IPS-18a (cell line): ENCODE data around the gene GALNT1.

Experiments
- H3K27ac ChIP-seq: one replicate; pipeline ENCODE4 v1.5.1; 2013; ENCODE audit warnings: low read length
- H3K27me3 ChIP-seq: one replicate; pipeline ENCODE4 v1.6.1; 2013; ENCODE audit warnings: mild to moderate bottlenecking, low read length; ENCODE audit not compliant: control insufficient read depth, insufficient read depth
- H3K36me3 ChIP-seq: one replicate; pipeline ENCODE4 v1.6.1; 2013; ENCODE audit warnings: low read depth, low read length; ENCODE audit not compliant: control insufficient read depth
- H3K4me1 ChIP-seq: one replicate; pipeline ENCODE4 v1.6.1; 2013; ENCODE audit warnings: low read depth, low read length; ENCODE audit not compliant: control insufficient read depth
- H3K4me3 ChIP-seq: one replicate; pipeline ENCODE4 v1.5.1; 2013; ENCODE audit warnings: low read length
- H3K9ac ChIP-seq: one replicate; pipeline ENCODE4 v1.6.1; 2013; ENCODE audit warnings: mild to moderate bottlenecking, low read length, moderate library complexity
- H3K9me3 ChIP-seq: one replicate; pipeline ENCODE4 v1.6.1; 2013; ENCODE audit warnings: low read depth, low read length; ENCODE audit not compliant: control insufficient read depth

The GALNT1 gene

DNA sequence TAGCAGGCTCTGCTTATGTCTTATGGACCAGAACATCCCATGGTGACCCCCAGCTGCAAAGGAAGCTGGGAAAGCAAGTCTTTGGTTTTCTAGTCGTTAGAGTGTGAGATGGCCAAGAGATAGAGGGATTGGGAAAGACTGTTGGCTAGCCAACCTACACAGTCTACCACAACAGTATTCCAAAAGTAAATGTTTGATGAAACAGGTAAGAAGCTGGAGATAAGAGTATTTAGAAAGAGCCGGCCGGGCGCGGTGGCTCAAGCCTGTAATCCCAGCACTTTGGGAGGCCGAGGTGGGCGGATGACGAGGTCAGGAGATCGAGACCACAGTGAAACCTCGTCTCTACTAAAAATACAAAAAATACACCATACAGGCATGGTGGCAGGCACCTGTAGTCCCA lies 124.4 kb downstream of the GALNT1 start:
- H3K4me1 ChIP-seq: no peaks in the 10 kb centered on the region
- no peaks in the 10 kb centered on the region for H3K9me3 ChIP-seq
- H3K4me3 ChIP-seq: no peak overlapping the region
- no peak overlapping the region for H3K27ac ChIP-seq
- peaks cover 9% of the 10 kb centered on the region for H3K36me3 ChIP-seq
- H3K27me3 ChIP-seq: no peaks in the 10 kb centered on the region
- no peak overlapping the region for H3K9ac ChIP-seq

DNA sequence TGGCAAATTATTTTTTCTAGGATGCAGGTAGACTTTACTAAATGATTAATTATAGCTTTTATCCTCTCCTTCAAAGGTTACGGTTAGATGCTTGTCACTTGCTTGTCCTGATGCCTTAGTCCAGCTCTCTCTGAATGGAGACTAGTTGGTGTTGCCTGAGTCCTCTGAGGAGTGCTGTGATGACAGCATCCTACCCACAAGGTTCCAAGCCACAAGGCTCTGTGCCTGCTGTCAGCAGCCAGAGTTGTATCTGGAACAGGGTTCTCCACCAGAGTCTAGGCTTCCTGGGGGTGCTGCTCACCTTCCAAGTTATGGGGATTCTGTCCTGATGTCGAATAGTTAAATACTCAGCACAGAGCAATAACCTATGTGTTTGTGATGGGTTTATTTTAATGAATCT lies 125.7 kb downstream of the GALNT1 start:
- Histone ChIP-seq H3K4me3 (no peak overlapping the region), H3K9me3 (no peaks in the 10 kb centered on the region), H3K27ac (no peak overlapping the region), H3K27me3 (no peaks in the 10 kb centered on the region), H3K9ac (no peak overlapping the region), H3K36me3 (peaks cover 9% of the 10 kb centered on the region), H3K4me1 (no peaks in the 10 kb centered on the region)

DNA sequence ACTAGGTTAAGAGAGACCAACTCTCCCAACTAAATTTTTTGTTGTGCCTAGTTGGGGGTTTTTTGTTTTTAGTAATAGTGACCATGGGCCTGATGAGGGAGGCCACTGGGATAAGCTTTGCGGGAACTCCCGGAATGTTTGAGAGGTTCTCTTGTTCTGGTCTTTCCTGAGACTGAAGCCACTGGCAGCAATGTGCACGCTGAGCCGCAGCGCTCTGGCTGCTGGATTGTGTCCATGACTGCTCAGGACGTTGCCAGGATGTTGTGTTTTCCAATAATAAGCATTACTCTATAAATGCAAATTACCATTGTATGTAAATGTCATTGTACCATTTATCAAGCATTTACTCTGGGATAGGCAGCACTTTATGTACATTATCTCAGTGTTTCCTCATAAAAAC lies 126.1 kb downstream of the GALNT1 start:
- Histone ChIP-seq H3K27me3 (no peaks in the 10 kb centered on the region), H3K4me1 (no peaks in the 10 kb centered on the region), H3K27ac (no peak overlapping the region), H3K4me3 (no peak overlapping the region), H3K36me3 (peaks cover 9% of the 10 kb centered on the region), H3K9me3 (no peaks in the 10 kb centered on the region), H3K9ac (no peak overlapping the region)

GRCh38 chr18:35710581-35710980 lies 129.0 kb downstream of the GALNT1 start:
- Histone ChIP-seq H3K4me3 (no peak overlapping the region), H3K27me3 (no peaks in the 10 kb centered on the region), H3K27ac (no peak overlapping the region), H3K9ac (no peak overlapping the region), H3K9me3 (no peaks in the 10 kb centered on the region), H3K36me3 (peaks cover 9% of the 10 kb centered on the region), H3K4me1 (no peaks in the 10 kb centered on the region)

GRCh38 chr18:35711227-35711626 lies 129.7 kb downstream of the GALNT1 start:
- Histone ChIP-seq H3K36me3 (peaks cover 9% of the 10 kb centered on the region), H3K4me3 (no peak overlapping the region), H3K9ac (no peak overlapping the region), H3K9me3 (no peaks in the 10 kb centered on the region), H3K4me1 (no peaks in the 10 kb centered on the region), H3K27ac (no peak overlapping the region), H3K27me3 (no peaks in the 10 kb centered on the region)

DNA sequence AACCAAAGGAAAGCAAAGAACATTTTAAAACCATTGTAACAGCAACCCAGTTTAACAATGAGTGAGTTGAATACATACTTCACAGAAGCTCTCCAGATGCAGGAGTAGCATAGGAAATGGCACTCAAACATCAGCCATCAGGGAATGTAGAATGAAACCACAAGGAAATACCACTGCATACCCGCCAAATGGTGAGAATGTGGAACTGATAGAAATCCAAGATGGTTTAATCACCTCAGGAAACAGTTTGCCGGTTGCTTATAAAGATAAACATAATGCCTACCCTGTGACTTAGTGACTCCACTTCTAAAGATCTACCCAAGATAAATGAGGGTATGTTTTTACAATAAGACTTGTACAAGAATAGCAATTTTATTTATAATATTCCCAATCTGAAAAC lies 132.0 kb downstream of the GALNT1 start:
- Histone ChIP-seq H3K27me3 (no peaks in the 10 kb centered on the region), H3K36me3 (peaks cover 9% of the 10 kb centered on the region), H3K9me3 (no peaks in the 10 kb centered on the region), H3K9ac (no peak overlapping the region), H3K4me1 (no peaks in the 10 kb centered on the region), H3K4me3 (no peak overlapping the region), H3K27ac (no peak overlapping the region)

- H3K27ac ChIP-seq: no peak overlapping the region
- H3K9me3 ChIP-seq: no peaks in the 10 kb centered on the region
- no peaks in the 10 kb centered on the region for H3K4me1 ChIP-seq
- no peak overlapping the region for H3K9ac ChIP-seq
- H3K27me3 ChIP-seq: no peaks in the 10 kb centered on the region
- peaks cover 8% of the 10 kb centered on the region for H3K36me3 ChIP-seq
- H3K4me3 ChIP-seq: no peak overlapping the region
Measured at GRCh38 chr18:35714539-35714938, 133.0 kb downstream of the GALNT1 start.

DNA sequence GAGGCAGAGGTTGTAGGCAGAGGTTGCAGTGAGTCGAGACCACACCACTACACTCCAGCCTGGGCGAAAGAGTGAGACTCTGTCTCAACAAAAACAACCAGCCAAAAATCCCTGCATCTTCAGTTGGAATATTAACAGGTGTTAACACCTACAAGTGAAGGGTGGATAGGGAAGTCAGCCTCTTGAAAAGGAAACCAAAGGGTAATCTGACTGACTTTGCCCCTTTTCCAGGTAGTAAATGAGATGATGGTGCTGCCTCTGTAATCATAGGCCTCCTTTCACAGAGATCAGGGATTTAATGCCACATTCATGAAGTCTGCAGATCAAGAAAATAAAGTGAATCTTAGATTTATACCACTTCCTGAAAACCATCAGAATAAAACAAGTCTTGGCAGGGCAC lies 133.6 kb downstream of the GALNT1 start:
- H3K27me3 ChIP-seq: no peaks in the 10 kb centered on the region
- H3K9me3 ChIP-seq: no peaks in the 10 kb centered on the region
- H3K4me1 ChIP-seq: no peaks in the 10 kb centered on the region
- peaks cover 5% of the 10 kb centered on the region for H3K36me3 ChIP-seq
- no peak overlapping the region for H3K4me3 ChIP-seq
- H3K27ac ChIP-seq: no peak overlapping the region
- H3K9ac ChIP-seq: no peak overlapping the region

- no peak overlapping the region for H3K4me3 ChIP-seq
- H3K4me1 ChIP-seq: no peaks in the 10 kb centered on the region
- H3K36me3 ChIP-seq: no peaks in the 10 kb centered on the region
- no peak overlapping the region for H3K9ac ChIP-seq
- H3K27ac ChIP-seq: no peak overlapping the region
- no peaks in the 10 kb centered on the region for H3K27me3 ChIP-seq
- no peaks in the 10 kb centered on the region for H3K9me3 ChIP-seq
Measured at GRCh38 chr18:35716169-35716831, 134.8 kb downstream of the GALNT1 start.

GRCh38 chr18:35717182-35717581 lies 135.6 kb downstream of the GALNT1 start:
- Histone ChIP-seq H3K36me3 (no peaks in the 10 kb centered on the region), H3K9me3 (no peaks in the 10 kb centered on the region), H3K4me3 (no peak overlapping the region), H3K27me3 (no peaks in the 10 kb centered on the region), H3K27ac (no peak overlapping the region), H3K4me1 (no peaks in the 10 kb centered on the region), H3K9ac (no peak overlapping the region)

- no peaks in the 10 kb centered on the region for H3K36me3 ChIP-seq
- H3K4me3 ChIP-seq: no peak overlapping the region
- no peak overlapping the region for H3K9ac ChIP-seq
- H3K4me1 ChIP-seq: no peaks in the 10 kb centered on the region
- no peaks in the 10 kb centered on the region for H3K9me3 ChIP-seq
- no peak overlapping the region for H3K27ac ChIP-seq
- H3K27me3 ChIP-seq: no peaks in the 10 kb centered on the region
Measured at GRCh38 chr18:35721431-35722081, 140.0 kb downstream of the GALNT1 start.

DNA sequence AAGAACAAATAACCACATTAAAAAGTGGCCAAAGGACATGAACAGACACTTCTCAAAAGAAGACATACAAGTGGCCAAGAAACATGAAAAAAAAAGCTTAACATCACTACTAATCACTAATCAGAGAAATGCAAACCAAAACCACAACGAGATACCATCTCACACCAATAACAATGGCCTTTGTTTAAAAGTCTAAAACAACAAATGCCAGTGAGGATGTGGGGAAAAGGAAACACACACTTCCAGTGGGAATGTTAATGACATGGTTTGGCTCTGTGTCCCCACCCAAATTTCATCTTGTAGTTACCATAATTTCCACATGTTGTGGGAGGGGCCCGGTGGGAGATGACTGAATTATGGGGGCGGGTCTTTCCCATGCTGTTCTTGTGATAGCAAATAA lies 147.1 kb downstream of the GALNT1 start:
- Histone ChIP-seq H3K9ac (no peak overlapping the region), H3K4me1 (no peaks in the 10 kb centered on the region), H3K27ac (no peak overlapping the region), H3K9me3 (no peaks in the 10 kb centered on the region), H3K36me3 (no peaks in the 10 kb centered on the region), H3K27me3 (no peaks in the 10 kb centered on the region), H3K4me3 (no peak overlapping the region)
